Endothelial cell of umbilical vein (primary cell): ENCODE measurements around the gene GRWD1. TPM values are rescaled to one million over a fixed set of nuclear protein-coding genes. Genes with fewer than 3 reads are reported as not detected.

ENCODE experiments used
- BruUV-seq: library from RNA; stranded (reverse); fragments of 400-500 nt; replicated peaks from 2 replicates; lab custom pipeline; 2021; lab: Mats Ljungman, UMichigan
- CTCF ChIA-PET: fragments of 300-600, 350-600 bp; sonication (Branson Sonifier 250); formaldehyde crosslinking; loops from one replicate; lab custom pipeline; 2021; ENCODE audit warnings: antibody characterized with exemption, inconsistent platforms; lab: Charles Lee
- POLR2A ChIA-PET: fragments of 300-600, 350-600 bp; sonication (Branson Sonifier 250); formaldehyde crosslinking; loops from one replicate; lab custom pipeline; 2021; ENCODE audit warnings: antibody characterized with exemption, inconsistent platforms; lab: Charles Lee
- DNase-seq: peaks from one replicate; pipeline ENCODE4 v3.0.0-alpha.2; 2011; ENCODE audit warnings: low read depth, low spot score
- FAIRE-seq: peaks from 2 replicates; lab custom pipeline; 2011; peaks lifted over from hg19 to GRCh38; lab: Jason Lieb, UNC
- H2AFZ ChIP-seq: 2 replicates; pipeline ENCODE4 v1.6.0; 2012; ENCODE audit warnings: low read depth, low read length, control low read depth, inconsistent platforms
- H3K27ac ChIP-seq: 2 replicates; pipeline ENCODE4 v1.5.1; 2011; ENCODE audit warnings: low read depth, mild to moderate bottlenecking, control low read depth, low read length, moderate library complexity; ENCODE audit not compliant: insufficient read depth
- H3K27me3 ChIP-seq, 2 experiments: 2 replicates each; pipeline versions ENCODE4 v1.6.0 to v1.6.1; 2011; ENCODE audit warnings: low read length in 2 of 2, mixed read lengths in 1 of 2; ENCODE audit not compliant: control insufficient read depth in 2 of 2, insufficient read depth in 2 of 2
- H3K36me3 ChIP-seq, 2 experiments: 2 replicates in 1 of 2; 3 replicates in 1 of 2; pipeline ENCODE4 v1.5.1; 2011; ENCODE audit warnings: low read length in 2 of 2, mild to moderate bottlenecking in 1 of 2, moderate library complexity in 1 of 2; ENCODE audit not compliant: control insufficient read depth in 2 of 2, insufficient read depth in 2 of 2; ENCODE audit errors: extremely low read depth in 1 of 2
- H3K4me1 ChIP-seq: 3 replicates; pipeline ENCODE4 v1.5.1; 2011; ENCODE audit warnings: mild to moderate bottlenecking, low read length; ENCODE audit not compliant: control insufficient read depth, insufficient read depth; ENCODE audit errors: extremely low read depth
- H3K4me2 ChIP-seq: 2 replicates; pipeline ENCODE4 v1.6.1; 2011; ENCODE audit warnings: low read length, control low read depth, mixed read lengths; ENCODE audit not compliant: insufficient read depth
- H3K4me3 ChIP-seq, 3 experiments: fragments of 200-600 bp in 1 of 3; sonication (generic), shearing (Covaris generic) in 1 of 3; replicated peaks in 1 of 3; 2 replicates each; pipeline ENCODE4 v1.5.1; 2011 to 2016; ENCODE audit warnings: control low read depth in 3 of 3, low read length in 3 of 3, mild to moderate bottlenecking in 2 of 3, inconsistent platforms in 1 of 3, low read depth in 1 of 3, moderate library complexity in 1 of 3; ENCODE audit not compliant: insufficient read depth in 1 of 3
- H3K79me2 ChIP-seq: 2 replicates; pipeline ENCODE4 v1.6.0; 2012; ENCODE audit warnings: low read length, inconsistent platforms; ENCODE audit not compliant: control insufficient read depth, insufficient read depth
- H3K9ac ChIP-seq: replicated peaks from 2 replicates; pipeline ENCODE3; 2011; ENCODE audit warnings: low read length, control low read depth; ENCODE audit not compliant: insufficient read depth; ENCODE audit errors: extremely low read depth
- H3K9me1 ChIP-seq: replicated peaks from 3 replicates; pipeline ENCODE4 v1.6.0; 2011; ENCODE audit warnings: mild to moderate bottlenecking, low read length; ENCODE audit not compliant: control insufficient read depth, insufficient read depth; ENCODE audit errors: extremely low read depth
- H3K9me3 ChIP-seq: replicated peaks from 2 replicates; pipeline ENCODE4 v1.5.1; 2012; ENCODE audit warnings: low read length, inconsistent platforms; ENCODE audit not compliant: control insufficient read depth, insufficient read depth
- H4K20me1 ChIP-seq: replicated peaks from 2 replicates; pipeline ENCODE3; 2011; ENCODE audit warnings: mild to moderate bottlenecking, low read length; ENCODE audit not compliant: control insufficient read depth, insufficient read depth; ENCODE audit errors: extremely low read depth
- CTCF ChIP-seq, 2 donors: IDR thresholded peaks; 1 replicate in 1 of 2; 2 replicates in 1 of 2; pipeline ENCODE4 v1.5.1; 2011; ENCODE audit warnings: low read length in 2 of 2, mild to moderate bottlenecking in 2 of 2, moderate library complexity in 2 of 2, control low read depth in 1 of 2, inconsistent platforms in 1 of 2, low read depth in 1 of 2; ENCODE audit not compliant: insufficient read depth in 1 of 2; ENCODE audit errors: extremely low read depth in 1 of 2
- EZH2 ChIP-seq: IDR thresholded peaks from 2 replicates; pipeline ENCODE4 v1.6.1; 2012; ENCODE audit warnings: borderline replicate concordance, low read depth, mild to moderate bottlenecking, moderate library complexity, low read length, inconsistent platforms; ENCODE audit not compliant: severe bottlenecking
- FOS ChIP-seq: IDR thresholded peaks from 2 replicates; pipeline ENCODE4 v1.6.1; 2011; ENCODE audit warnings: mild to moderate bottlenecking, low read length, moderate library complexity, borderline replicate concordance; ENCODE audit not compliant: insufficient read depth
- GATA2 ChIP-seq: IDR thresholded peaks from 2 replicates; pipeline ENCODE4 v1.7.0; 2011; ENCODE audit warnings: low read depth, mild to moderate bottlenecking, moderate library complexity, mixed read lengths, low read length; ENCODE audit not compliant: insufficient read length, insufficient read depth
- JUN ChIP-seq: IDR thresholded peaks from 2 replicates; pipeline ENCODE4 v1.6.1; 2011; ENCODE audit warnings: borderline replicate concordance, low read depth; ENCODE audit not compliant: insufficient read length, insufficient read depth
- MAX ChIP-seq: IDR thresholded peaks from 2 replicates; pipeline ENCODE4 v1.6.1; 2011; ENCODE audit not compliant: insufficient read depth, insufficient read length
- MYC ChIP-seq: IDR thresholded peaks from one replicate; pipeline ENCODE4 v1.6.1; 2011; ENCODE audit warnings: mild to moderate bottlenecking, low read depth, low read length
- POLR2A ChIP-seq: IDR thresholded peaks from 2 replicates; pipeline ENCODE4 v1.6.1; 2012; ENCODE audit warnings: low read depth, mild to moderate bottlenecking, control low read depth, low read length
- POLR2AphosphoS5 ChIP-seq: IDR thresholded peaks from 2 replicates; pipeline ENCODE4 v1.6.1; 2012; ENCODE audit warnings: low read depth, mild to moderate bottlenecking, control low read depth, low read length, moderate library complexity; ENCODE audit not compliant: insufficient read depth
- dilution Hi-C: fragments of 300-500 bp; cut with MboI; formaldehyde crosslinking; loops from one replicate; pipeline ENCODE4 v1.15.0; 2019; ENCODE audit warnings: low sequenced_read_pairs; ENCODE audit not compliant: extremely low pct_ligation_motif_present
- intact Hi-C: fragments of 100-400 bp; cut with micrococcal nuclease; formaldehyde crosslinking; loops from one replicate; pipeline ENCODE4 v1.10.0; 2022
- polyA plus RNA-seq, 4 experiments: library from polyadenylated mRNA; depleted of rRNA in 3 of 4; stranded (reverse) in 3 of 4; unstranded in 1 of 4; fragments of >200 nt; gene quantifications; 2 replicates each; pipeline versions ENCODE4 v1.2.1 to v1.2.3, GENCODE V29; 2011 to 2012; ENCODE audit warnings: missing spikeins in 1 of 4
- total RNA-seq: library from RNA; stranded (reverse); gene quantifications from 2 replicates; pipeline ENCODE4 v1.2.3, GENCODE V29; 2021

Gene GRWD1
- total and polyA plus RNA-seq, 2 donors (not counting 3 experiments of a cell fraction or from before 2014, with no cell fraction given) = 26.3 to 52.7 TPM

- no peak overlapping the region for H3K4me3 ChIP-seq
- no peak for DNase-seq
- peaks cover 25 to 49% of the 10 kb centered on the region in 2 experiments for H3K36me3 ChIP-seq
- CTCF ChIA-PET = interaction anchor here (1.4 kb wide), 1 partner anchor 19 kb away, joined by 9 read pairs; no protein-coding TSS in a partner anchor
- intact Hi-C loops = no loop called here
- TF ChIP-seq MYC (no peak), MAX (no peak), GATA2 (no peak), EZH2 (no peak), POLR2AphosphoS5 (no peak), FOS (no peak), POLR2A (no peak), JUN (no peak), CTCF (IDR thresholded peaks at IDR 0.05; ENCODE audit: extremely low read depth in 1 of 2, insufficient read depth in 1 of 2, low read depth in 1 of 2, low read length in 2 of 2) (no peak)
- BruUV-seq = no TSS peak
- no peaks in the 10 kb centered on the region for H4K20me1 ChIP-seq
- peaks cover 8% of the 10 kb centered on the region for H3K4me1 ChIP-seq
- no peak overlapping the region for H2AFZ ChIP-seq
- no peaks in the 10 kb centered on the region for H3K9me3 ChIP-seq
- no peak overlapping the region for H3K27ac ChIP-seq
- POLR2A ChIA-PET = interaction anchor here (1.2 kb wide), 1 partner anchor 8 kb away, joined by 3 read pairs; no protein-coding TSS in a partner anchor
- H3K4me2 ChIP-seq = peak overlapping the region; percentile 86
- H3K9ac ChIP-seq = no peak overlapping the region
- peaks cover 22% of the 10 kb centered on the region for H3K79me2 ChIP-seq
- dilution Hi-C loops = no loop called here
- H3K9me1 ChIP-seq = no peaks in the 10 kb centered on the region
- H3K27me3 ChIP-seq = no peaks in the 10 kb centered on the region
- FAIRE-seq = no peak
Observed at GRCh38 chr19:48470856-48471255, 25.1 kb downstream of the GRWD1 start.
